ENCODE results near the gene ZNF613.

DNA sequence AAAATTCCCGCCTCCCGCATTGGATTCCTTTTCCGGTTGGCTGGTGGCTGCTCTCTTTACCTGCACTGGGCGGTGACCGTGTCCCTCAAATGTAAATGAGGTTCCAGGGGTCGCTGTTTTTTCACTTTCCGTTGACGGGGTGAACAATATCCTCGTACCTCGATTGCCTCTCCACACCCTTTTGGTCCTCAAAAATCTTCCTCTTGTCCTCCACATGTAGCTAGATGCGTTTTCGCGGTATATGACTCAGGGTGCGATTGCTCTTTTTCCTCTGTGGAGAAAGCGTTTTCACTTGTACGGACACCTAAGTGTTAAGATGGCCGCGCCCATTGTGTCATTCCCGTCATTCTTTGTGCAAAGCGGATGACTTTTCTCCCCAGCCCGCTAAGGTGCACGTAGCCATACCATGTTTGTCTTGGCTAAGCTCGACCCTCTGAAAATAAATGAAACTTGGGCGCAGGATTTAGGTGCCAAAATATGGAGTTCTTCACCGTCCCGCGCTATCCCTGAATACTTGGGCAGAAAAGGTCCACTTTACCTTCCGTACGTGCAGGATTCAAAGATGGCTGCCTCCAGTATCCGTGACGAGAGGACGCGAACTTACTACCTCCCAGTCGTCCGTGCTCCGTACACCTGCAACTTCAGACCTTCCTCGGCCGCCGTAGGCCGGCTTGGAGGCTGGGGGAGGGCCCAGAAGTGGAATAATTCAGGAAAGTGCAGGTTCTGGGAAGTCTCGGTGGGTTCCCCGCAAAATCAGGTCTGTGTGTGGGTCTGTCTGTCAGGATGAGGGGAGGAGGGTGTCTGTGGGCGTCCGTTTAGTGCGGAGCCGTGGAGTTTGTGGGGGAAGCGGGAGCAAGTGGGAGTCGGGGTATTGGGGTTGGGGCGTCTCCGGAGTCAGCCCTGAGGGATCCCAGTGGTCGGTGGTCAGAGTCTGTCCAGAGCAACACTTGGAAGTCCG lies at the start of gene ZNF613:
- TF ChIP-seq POLR2A (IDR thresholded peaks at IDR 0.05; ENCODE audit: extremely low read depth, insufficient read length) (no peak), CTCF (IDR thresholded peaks at IDR 0.05; ENCODE audit: low read depth, low read length) (no peak)

Data from NB4 (cell line).